Breast epithelium (tissue), 4 donors: ENCODE measurements around the gene F5. TPM values are rescaled to one million over a fixed set of nuclear protein-coding genes. Genes with fewer than 3 reads are reported as not detected.
"Not testable (repeated sequence)": the region's sequence is repeated elsewhere in the genome, so short reads cannot be mapped to it uniquely, and the experiment has no call there.

Experiments used
- DNase-seq, 2 donors: peaks; one replicate each; pipeline ENCODE4 v3.0.0-alpha.2; 2019; ENCODE audit warnings: low spot score in 2 of 2
- H3K27ac ChIP-seq, 2 donors: fragments of 200-600 bp; sonication (generic) in 1 of 2; one replicate each; pipeline ENCODE4 v1.5.1; 2016 to 2019; ENCODE audit warnings: mild to moderate bottlenecking in 1 of 2
- H3K27me3 ChIP-seq, 2 donors: fragments of 200-600 bp; sonication (generic) in 1 of 2; one replicate each; pipeline versions ENCODE4 v1.5.1 to v1.6.0; 2017 to 2019; ENCODE audit warnings: control low read depth in 1 of 2, mild to moderate bottlenecking in 1 of 2
- H3K36me3 ChIP-seq: fragments of 200-600 bp; one replicate; pipeline ENCODE4 v1.5.1; 2019
- H3K4me1 ChIP-seq, 2 donors: fragments of 200-600 bp; sonication (generic); one replicate each; pipeline ENCODE4 v1.5.1; 2016 to 2019; ENCODE audit warnings: control low read depth in 1 of 2
- H3K4me3 ChIP-seq, 3 donors: fragments of 200-600 bp; sonication (generic); 1 replicate in 2 of 3; 2 replicates in 1 of 3; pipeline ENCODE4 v1.5.1; 2016 to 2019; ENCODE audit warnings: mild to moderate bottlenecking in 3 of 3, moderate library complexity in 2 of 3
- H3K9me3 ChIP-seq, 2 donors: fragments of 200-600 bp; sonication (generic) in 1 of 2; one replicate each; pipeline ENCODE4 v1.5.1; 2016 to 2019; ENCODE audit warnings: control low read depth in 1 of 2
- POLR2A ChIP-seq: fragments of 450-650 bp; IDR thresholded peaks from one replicate; pipeline ENCODE4 v1.6.1; 2016; ENCODE audit warnings: antibody characterized with exemption, mild to moderate bottlenecking, moderate library complexity
- POLR2AphosphoS5 ChIP-seq, 3 donors: sonication (generic); formaldehyde crosslinking; IDR thresholded peaks; one replicate each; pipeline ENCODE4 v1.6.1; 2017; ENCODE audit warnings: antibody characterized with exemption in 3 of 3
- intact Hi-C: fragments of 100-400 bp; cut with DNase I; formaldehyde crosslinking; loops from one replicate; pipeline ENCODE4 v1.15.1; 2023; ENCODE audit warnings: low total_unique reads
- total RNA-seq, 3 donors: library from RNA; depleted of rRNA; stranded (reverse); fragments of >200 nt; gene quantifications; one replicate each; pipeline ENCODE4 v1.1.0, GENCODE V29; 2016
- TF ChIP-seq, protein P1 (sequence below), 3 donors: fragments of 450-650 bp; IDR thresholded peaks; one replicate each; pipeline ENCODE4 v1.5.1; 2016 to 2017; ENCODE audit warnings: antibody characterized with exemption in 3 of 3, mild to moderate bottlenecking in 3 of 3, moderate library complexity in 3 of 3

The F5 gene
- total RNA-seq, 3 donors from 2014 or later = 0.44 to 7.4 (median 1.3) TPM

DNA sequence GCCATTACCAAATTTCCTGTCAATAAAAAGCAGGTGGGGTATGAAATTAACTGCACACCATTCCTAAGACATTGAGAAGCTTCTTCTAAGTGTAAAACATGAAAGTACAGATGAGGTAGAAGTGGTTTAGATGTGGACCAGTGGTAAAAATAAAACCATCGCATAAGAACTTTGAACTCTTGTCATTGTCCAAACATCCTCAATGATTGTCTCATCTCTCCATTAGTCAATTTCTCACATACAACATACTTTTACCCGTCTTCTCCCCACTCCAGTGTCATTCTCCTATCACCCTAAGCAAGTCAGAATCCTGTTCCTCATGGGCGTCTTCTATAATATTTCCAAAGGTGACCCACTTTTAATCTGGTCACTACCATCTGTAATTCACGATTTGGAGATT lies 76.2 kb downstream of the F5 start:
- H3K4me1 ChIP-seq = no peaks in the 10 kb centered on the region
- no peaks in the 10 kb centered on the region for H3K27me3 ChIP-seq
- intact Hi-C loops = no loop called here
- no peak for DNase-seq
- no peak overlapping the region for H3K4me3 ChIP-seq
- no peaks in the 10 kb centered on the region for H3K9me3 ChIP-seq
- no peaks in the 10 kb centered on the region for H3K36me3 ChIP-seq
- peak overlapping the region in 1 of 2 donors; percentile 80 for H3K27ac ChIP-seq
- TF ChIP-seq POLR2A (no peak), POLR2AphosphoS5 (IDR thresholded peaks at IDR 0.05) (no peak)
- TF ChIP-seq, protein P1, sequence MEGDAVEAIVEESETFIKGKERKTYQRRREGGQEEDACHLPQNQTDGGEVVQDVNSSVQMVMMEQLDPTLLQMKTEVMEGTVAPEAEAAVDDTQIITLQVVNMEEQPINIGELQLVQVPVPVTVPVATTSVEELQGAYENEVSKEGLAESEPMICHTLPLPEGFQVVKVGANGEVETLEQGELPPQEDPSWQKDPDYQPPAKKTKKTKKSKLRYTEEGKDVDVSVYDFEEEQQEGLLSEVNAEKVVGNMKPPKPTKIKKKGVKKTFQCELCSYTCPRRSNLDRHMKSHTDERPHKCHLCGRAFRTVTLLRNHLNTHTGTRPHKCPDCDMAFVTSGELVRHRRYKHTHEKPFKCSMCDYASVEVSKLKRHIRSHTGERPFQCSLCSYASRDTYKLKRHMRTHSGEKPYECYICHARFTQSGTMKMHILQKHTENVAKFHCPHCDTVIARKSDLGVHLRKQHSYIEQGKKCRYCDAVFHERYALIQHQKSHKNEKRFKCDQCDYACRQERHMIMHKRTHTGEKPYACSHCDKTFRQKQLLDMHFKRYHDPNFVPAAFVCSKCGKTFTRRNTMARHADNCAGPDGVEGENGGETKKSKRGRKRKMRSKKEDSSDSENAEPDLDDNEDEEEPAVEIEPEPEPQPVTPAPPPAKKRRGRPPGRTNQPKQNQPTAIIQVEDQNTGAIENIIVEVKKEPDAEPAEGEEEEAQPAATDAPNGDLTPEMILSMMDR (IDR thresholded peaks at IDR 0.05) = no peak

DNA sequence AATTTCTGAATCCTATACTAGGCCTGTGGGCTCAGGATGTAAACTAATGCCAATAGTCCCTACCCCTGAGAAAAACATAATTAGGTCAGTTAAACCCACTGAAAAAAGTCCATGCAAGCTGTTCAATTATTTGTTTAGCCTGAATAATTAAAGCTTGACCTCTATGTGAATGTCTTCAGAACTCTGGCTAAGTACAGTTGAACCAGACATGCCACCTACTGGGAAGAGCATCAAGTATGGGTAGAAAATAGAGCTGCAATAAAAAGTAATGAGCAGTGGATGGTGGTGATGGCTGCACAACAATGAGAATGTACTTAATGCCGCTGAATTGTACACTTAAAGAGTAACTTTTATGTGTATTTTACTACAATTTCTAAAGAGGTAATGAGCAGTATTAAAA lies 76.9 kb downstream of the F5 start:
- no peaks in the 10 kb centered on the region for H3K27me3 ChIP-seq
- intact Hi-C loops = no loop called here
- no peaks in the 10 kb centered on the region for H3K36me3 ChIP-seq
- no peaks in the 10 kb centered on the region for H3K9me3 ChIP-seq
- no peaks in the 10 kb centered on the region for H3K4me1 ChIP-seq
- TF ChIP-seq, protein P1 (IDR thresholded peaks at IDR 0.05) = no peak
- TF ChIP-seq POLR2A (no peak), POLR2AphosphoS5 (IDR thresholded peaks at IDR 0.05) (no peak)
- no peak for DNase-seq
- H3K4me3 ChIP-seq = no peak overlapping the region
- H3K27ac ChIP-seq = no peak overlapping the region

DNA sequence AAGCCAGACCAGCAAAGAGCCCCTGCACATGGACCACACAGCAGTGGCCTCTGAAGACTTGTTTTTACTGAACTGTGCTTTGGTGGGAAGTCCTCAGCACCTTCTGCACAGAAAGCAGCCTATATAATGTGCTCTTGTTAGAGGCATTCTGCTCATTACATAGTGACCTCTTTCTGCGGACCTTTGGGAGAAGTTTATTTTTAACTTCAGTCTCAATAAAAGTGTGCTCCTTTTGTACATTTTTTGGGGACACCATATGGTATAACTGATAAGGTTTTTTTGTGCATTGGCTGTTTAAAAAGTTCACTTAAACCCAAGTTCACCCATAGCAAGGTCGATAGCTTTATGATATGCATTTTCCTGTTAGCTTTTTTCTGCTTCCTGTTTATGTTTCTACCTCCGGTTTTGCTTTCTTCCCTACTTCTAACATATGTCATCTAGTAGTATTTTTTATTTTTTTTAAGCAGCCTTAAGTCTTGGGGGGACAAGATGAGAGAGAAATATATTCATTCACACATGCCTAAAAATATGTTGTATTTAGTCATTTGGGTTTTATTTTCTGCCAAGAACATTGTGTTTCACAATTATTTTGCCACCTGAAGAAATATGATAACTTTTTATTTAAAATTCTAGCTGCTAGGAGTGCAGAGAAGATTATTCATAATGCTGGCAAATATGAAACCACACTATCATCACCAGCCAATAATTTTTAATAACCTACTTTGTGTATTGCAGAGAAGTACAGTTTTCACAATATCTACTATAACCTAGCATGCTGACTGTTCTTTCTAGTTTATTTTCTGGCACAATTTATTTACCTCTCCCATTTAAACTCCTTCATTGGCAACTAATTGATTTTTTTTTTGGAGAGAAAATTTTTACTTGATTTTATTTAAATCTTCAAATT lies 77.6 kb downstream of the F5 start:
- no peaks in the 10 kb centered on the region for H3K9me3 ChIP-seq
- no peaks in the 10 kb centered on the region for H3K36me3 ChIP-seq
- intact Hi-C loops = no loop called here
- no peak for TF ChIP-seq POLR2AphosphoS5 (IDR thresholded peaks at IDR 0.05)
- TF ChIP-seq, protein P1 (IDR thresholded peaks at IDR 0.05) = no peak
- TF ChIP-seq POLR2A = no peak
- no peak for DNase-seq
- H3K4me1 ChIP-seq = no peaks in the 10 kb centered on the region
- no peak overlapping the region for H3K4me3 ChIP-seq
- no peaks in the 10 kb centered on the region for H3K27me3 ChIP-seq
- peak overlapping the region in 1 of 2 donors; percentile 20 for H3K27ac ChIP-seq

DNA sequence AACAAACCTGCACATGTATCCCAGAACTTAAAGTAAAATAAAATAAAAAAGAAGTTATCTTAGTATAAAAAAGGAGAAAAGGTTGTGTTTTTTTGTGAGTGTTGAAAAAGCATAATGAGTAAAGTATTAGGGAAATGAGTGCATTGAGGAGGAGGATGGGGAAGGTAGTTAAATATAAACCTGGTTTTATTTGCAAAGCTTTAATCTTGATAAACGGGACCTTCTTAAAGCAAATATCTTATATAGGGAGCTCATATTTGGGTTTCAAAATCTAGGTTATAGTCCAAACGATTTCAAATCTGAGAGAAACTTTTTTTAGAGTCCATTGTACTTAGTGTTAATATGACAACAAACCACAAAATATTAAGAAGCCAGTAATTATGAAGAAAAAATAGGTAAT lies 78.9 kb downstream of the F5 start:
- Histone ChIP-seq H3K27ac (no peak overlapping the region), H3K9me3 (no peaks in the 10 kb centered on the region), H3K4me3 (no peak overlapping the region), H3K27me3 (no peaks in the 10 kb centered on the region), H3K4me1 (no peaks in the 10 kb centered on the region), H3K36me3 (no peaks in the 10 kb centered on the region)
- DNase-seq = no peak
- TF ChIP-seq POLR2A (no peak), POLR2AphosphoS5 (IDR thresholded peaks at IDR 0.05) (no peak)
- TF ChIP-seq, protein P1 (IDR thresholded peaks at IDR 0.05) = no peak
- intact Hi-C loops = no loop called here

DNA sequence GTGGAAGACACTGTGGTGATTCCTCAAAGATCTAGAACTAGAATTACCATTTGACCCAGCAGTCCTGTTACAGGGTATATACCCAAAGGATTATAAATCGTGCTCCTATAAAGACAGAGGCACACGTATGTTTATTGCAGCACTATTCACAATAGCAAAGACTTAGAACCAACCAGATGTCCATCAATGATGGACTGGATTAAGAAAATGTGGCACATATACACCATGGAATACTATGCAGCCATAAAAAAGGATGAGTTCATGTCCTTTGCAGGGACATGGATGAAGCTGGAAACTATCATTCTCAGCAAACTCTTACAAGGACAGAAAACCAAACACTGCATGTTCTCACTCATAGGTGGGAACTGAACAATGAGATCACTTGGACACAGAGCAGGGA lies 82.7 kb downstream of the F5 start:
- H3K27ac ChIP-seq, H3K36me3 ChIP-seq, H3K9me3 ChIP-seq, H3K4me3 ChIP-seq, H3K4me1 ChIP-seq, intact Hi-C loops, H3K27me3 ChIP-seq, DNase-seq: not testable (repeated sequence)
